Muscle of leg (tissue), 11 donors: Measurements from ENCODE around the gene DENND4A. TPM values are rescaled to one million over a fixed set of nuclear protein-coding genes. Genes with fewer than 3 reads are reported as not detected.
"Not testable (repeated sequence)": the region's sequence is repeated elsewhere in the genome, so short reads cannot be mapped to it uniquely, and the experiment has no call there.

Experiments used
- DNase-seq: peaks from one replicate; pipeline ENCODE4 v3.0.0; 2013
- H3K27ac ChIP-seq: one replicate; pipeline ENCODE4 v1.5.1; 2013; ENCODE audit warnings: mild to moderate bottlenecking, low read length, control low read depth
- H3K27me3 ChIP-seq: one replicate; pipeline ENCODE4 v1.6.1; 2013; ENCODE audit warnings: low read length; ENCODE audit not compliant: control insufficient read depth, insufficient read depth
- H3K36me3 ChIP-seq: one replicate; pipeline ENCODE4 v1.6.1; 2013; ENCODE audit warnings: low read length; ENCODE audit not compliant: control insufficient read depth, insufficient read depth
- H3K4me1 ChIP-seq: one replicate; pipeline ENCODE4 v1.6.1; 2013; ENCODE audit warnings: low read length; ENCODE audit not compliant: control insufficient read depth, insufficient read depth
- H3K4me3 ChIP-seq: one replicate; pipeline ENCODE4 v1.5.1; 2013; ENCODE audit warnings: low read length, control low read depth
- H3K9me3 ChIP-seq: replicated peaks from 2 replicates; pipeline ENCODE4 v1.6.1; 2013; ENCODE audit warnings: low read depth, low read length; ENCODE audit not compliant: control insufficient read depth
- WGBS: methylation state at CpG from one replicate; pipeline ENCODE4 v1.1.5; 2013; ENCODE audit warnings: missing lambda C conversion rate; ENCODE audit not compliant: insufficient coverage; 5-methylcytosine and 5-hydroxymethylcytosine counted together
- polyA plus RNA-seq, 8 donors: library from polyadenylated mRNA; unstranded; fragments of 120-200 nt; gene quantifications; one replicate each; pipeline versions ENCODE4 v1.2.1 to v1.2.3, GENCODE V29; 2013; ENCODE audit warnings: inconsistent platforms in 1 of 8, low replicate concordance in 1 of 8; ENCODE audit not compliant: insufficient read length in 8 of 8, insufficient read depth in 1 of 8
- total RNA-seq: library from RNA; stranded (reverse); fragments of 120-200 nt; gene quantifications from one replicate; pipeline ENCODE4 v1.2.4, GENCODE V29; 2013

Gene DENND4A
- total and polyA plus RNA-seq, 9 donors: 8.6 to 19.5 (median 11.5) TPM

DNA sequence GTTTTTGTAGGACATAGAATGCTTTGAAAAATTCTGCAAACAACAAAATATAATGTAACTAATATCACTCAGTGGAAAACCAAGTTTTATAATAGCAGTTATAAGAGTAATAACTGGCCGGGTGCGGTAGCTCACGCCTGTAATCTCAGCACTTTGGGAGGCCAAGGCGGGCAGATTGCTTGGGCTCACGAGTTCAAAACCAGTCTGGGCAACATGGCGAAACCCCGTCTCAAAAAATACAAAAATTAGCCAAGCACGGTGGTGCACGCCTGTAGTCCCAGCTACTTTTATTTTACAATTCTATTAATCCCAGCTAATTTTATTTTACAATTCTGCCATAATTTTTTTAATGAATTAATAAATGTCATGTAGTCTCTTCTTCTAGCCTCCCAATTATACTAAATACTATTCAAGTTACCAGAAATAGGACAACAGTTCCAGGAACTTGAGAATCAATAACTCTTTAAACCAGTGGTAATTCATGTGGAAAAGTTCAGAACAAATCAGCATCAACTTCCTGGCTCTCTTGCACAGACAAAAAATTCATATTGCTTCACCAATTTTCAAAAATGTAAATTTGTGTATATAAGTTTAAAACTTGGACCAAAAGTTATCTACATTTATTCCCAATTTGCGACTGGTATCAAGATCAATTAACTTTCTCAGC is 2.2 kb downstream of the DENND4A start:
- Histone ChIP-seq H3K27me3 (no peaks in the 10 kb centered on the region), H3K9me3 (no peaks in the 10 kb centered on the region), H3K27ac (no peak overlapping the region), H3K36me3 (no peaks in the 10 kb centered on the region), H3K4me3 (no peak overlapping the region), H3K4me1 (peaks cover 13% of the 10 kb centered on the region)
- WGBS: 86% methylated on average over 7 of the region's 10 CpGs
- DNase-seq: peak; percentile 30

DNA sequence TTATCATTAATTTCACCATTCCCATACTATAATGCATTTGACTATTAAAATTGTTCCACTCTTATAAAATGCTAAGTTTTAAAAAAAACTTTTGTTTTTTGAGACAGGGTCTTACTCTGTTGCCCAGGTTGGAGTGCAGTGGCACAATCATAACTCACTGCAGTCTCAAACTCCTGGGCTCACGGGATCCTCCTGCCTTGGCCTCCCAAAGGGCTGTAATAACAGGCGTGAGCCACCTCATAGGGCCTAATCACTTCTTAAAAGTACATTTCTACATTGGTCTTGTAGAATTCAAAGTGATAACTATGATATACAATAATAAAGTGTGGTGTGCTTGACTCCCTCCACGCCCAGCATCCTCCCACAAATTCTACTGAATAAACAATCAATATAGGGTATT is 3.0 kb downstream of the DENND4A start:
- H3K27me3 ChIP-seq: no peaks in the 10 kb centered on the region
- H3K4me1 ChIP-seq: peaks cover 13% of the 10 kb centered on the region
- no peaks in the 10 kb centered on the region for H3K9me3 ChIP-seq
- H3K27ac ChIP-seq: no peak overlapping the region
- no peak overlapping the region for H3K4me3 ChIP-seq
- peaks cover 2% of the 10 kb centered on the region for H3K36me3 ChIP-seq
- no peak for DNase-seq
- no CpG with 5 or more reads among the region's 3 CpGs for WGBS

DNA sequence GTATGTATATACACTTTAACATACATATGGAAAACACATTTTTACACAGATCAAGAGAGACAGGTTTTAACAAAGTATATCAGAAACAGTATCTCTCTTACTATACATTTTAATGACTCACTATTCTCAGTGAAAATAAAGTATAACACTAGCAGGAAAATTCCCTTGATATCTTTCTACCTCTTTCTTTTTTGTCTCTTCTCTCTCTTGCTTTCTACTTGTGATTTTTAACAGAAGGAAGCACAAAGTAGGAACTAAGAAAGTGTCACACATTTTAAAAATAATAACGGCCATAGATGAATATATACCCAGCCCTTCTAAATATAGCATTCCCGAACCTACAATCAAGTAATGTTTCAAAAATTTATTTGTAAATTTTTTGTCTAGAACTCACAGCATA is 4.8 kb downstream of the DENND4A start:
- Histone ChIP-seq H3K36me3 (peaks cover 2% of the 10 kb centered on the region), H3K4me3 (no peak overlapping the region), H3K9me3 (no peaks in the 10 kb centered on the region), H3K4me1 (peaks cover 6% of the 10 kb centered on the region), H3K27ac (no peak overlapping the region), H3K27me3 (no peaks in the 10 kb centered on the region)
- DNase-seq: no peak
- no CpG with 5 or more reads among the region's 2 CpGs for WGBS

DNA sequence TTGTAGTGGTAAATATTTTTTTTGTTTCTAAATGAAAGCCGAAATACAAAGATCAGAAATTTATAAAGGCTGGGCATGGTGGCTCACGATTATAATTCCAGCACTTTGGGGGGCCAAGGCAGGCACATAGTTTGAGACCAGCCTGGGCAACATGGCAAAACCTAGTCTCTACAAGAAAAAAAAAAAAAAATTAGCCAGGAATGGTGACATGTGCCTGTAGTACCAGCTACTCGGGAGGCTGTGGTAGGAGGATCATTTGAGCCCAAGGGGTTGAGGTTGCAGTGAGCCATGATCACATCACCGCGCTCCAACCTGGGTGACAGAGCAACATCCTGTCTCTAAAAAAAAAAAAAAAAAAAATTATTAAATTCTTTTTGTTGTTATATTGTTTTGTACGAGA is 6.9 kb downstream of the DENND4A start:
- H3K27me3 ChIP-seq: no peaks in the 10 kb centered on the region
- no peaks in the 10 kb centered on the region for H3K4me1 ChIP-seq

DNA sequence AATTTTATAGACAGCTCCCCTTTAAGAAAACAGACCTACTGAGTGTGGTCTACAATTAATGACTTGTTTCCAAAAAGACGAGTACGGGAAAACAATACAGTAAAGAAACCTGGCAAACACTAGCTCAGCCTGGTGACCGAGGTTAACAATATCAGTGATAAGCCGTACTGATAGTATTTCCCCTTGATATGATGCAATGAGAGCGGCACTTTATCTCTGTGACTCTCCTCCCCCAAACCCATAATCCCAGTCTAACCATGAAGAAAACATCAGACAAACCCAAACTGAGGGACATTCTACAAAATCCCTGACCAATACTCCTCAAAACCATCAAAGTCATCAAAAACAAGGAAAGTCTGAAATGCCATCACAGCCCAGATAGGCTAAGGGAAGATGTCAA is 8.2 kb downstream of the DENND4A start:
- DNase-seq: no peak
- H3K36me3 ChIP-seq: peaks cover 2% of the 10 kb centered on the region
- no peak overlapping the region for H3K4me3 ChIP-seq
- no peak overlapping the region for H3K27ac ChIP-seq
- no peaks in the 10 kb centered on the region for H3K27me3 ChIP-seq
- WGBS: 82% methylated on average over 2 of the region's 5 CpGs
- H3K4me1 ChIP-seq: no peaks in the 10 kb centered on the region
- H3K9me3 ChIP-seq: no peaks in the 10 kb centered on the region

More for the DNA sequence above, 6.9 kb downstream of the DENND4A start:
- 95% methylated on average over 2 of the region's 6 CpGs for WGBS
- no peak overlapping the region for H3K27ac ChIP-seq
- no peak overlapping the region for H3K4me3 ChIP-seq
- H3K36me3 ChIP-seq: peaks cover 2% of the 10 kb centered on the region
- DNase-seq: no peak
- no peaks in the 10 kb centered on the region for H3K9me3 ChIP-seq

DNA sequence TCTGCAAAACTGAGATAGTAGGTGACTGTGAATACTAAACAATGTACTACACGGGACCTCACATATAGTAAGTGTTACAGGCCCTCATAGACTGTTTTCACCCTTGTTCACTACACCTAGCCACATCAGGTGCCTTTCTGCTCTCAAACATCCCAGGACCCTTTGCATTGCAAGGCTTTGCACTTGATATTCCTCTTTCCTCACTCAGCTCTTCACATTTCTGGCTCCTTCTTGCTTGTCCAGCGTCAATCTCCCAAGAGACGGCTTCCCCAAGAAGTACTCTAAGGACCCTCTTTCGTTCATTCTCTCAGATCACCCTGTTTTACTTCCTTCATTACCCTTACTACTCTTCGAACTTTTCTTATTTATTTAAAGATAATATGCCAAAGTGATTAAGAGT is 10.0 kb downstream of the DENND4A start:
- Histone ChIP-seq H3K36me3 (peaks cover 2% of the 10 kb centered on the region), H3K4me3 (no peak overlapping the region), H3K4me1 (no peaks in the 10 kb centered on the region), H3K9me3 (no peaks in the 10 kb centered on the region), H3K27ac (no peak overlapping the region), H3K27me3 (no peaks in the 10 kb centered on the region)
- WGBS: 93% methylated on average over 3 of the region's 5 CpGs
- DNase-seq: no peak

DNA sequence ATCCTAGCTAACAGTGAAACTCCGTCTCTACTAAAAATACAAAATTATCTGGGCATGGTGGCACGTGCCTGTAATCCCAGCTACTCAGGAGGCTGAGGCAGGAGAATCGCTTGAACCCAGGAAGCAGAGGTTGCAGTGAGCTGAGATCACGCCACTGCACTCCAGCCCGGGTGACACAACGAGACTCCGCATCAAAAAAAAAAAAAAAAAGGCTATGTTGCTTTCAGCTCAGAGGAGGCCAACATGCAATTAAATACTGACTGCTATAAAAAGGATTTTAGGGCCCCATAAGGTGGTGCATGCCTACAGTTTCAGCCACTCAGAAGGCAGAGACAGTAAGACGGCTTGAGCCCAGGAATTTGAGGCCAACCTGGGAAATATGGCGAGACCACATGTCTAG is 13.4 kb downstream of the DENND4A start:
- not testable (repeated sequence) for H3K27me3 ChIP-seq, H3K4me1 ChIP-seq, H3K4me3 ChIP-seq, H3K9me3 ChIP-seq, DNase-seq, H3K27ac ChIP-seq, H3K36me3 ChIP-seq
- WGBS: no CpG with 5 or more reads among the region's 9 CpGs

DNA sequence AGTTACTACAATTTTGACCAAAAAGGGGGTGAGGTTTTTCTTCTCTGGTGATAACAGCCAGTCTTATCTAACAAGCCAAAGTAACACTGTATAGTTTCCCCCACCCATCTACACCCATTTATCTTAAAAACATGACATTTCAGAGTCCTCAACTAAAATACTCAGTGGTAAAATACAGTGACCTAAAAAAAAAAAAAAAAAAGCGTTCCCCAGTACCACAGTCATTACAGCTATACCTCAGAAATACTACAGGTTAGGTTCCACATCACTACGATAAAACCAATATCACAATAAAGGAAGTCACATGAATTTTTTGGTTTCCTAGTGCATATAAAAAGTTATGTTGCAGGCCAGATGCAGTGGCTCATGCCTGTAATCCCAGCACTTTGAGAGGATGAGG is 13.8 kb downstream of the DENND4A start:
- Histone ChIP-seq H3K4me3 (no peak overlapping the region), H3K36me3 (no peaks in the 10 kb centered on the region), H3K27ac (no peak overlapping the region), H3K9me3 (no peaks in the 10 kb centered on the region), H3K4me1 (no peaks in the 10 kb centered on the region), H3K27me3 (no peaks in the 10 kb centered on the region)
- DNase-seq: no peak
- no CpG with 5 or more reads among the region's 2 CpGs for WGBS

DNA sequence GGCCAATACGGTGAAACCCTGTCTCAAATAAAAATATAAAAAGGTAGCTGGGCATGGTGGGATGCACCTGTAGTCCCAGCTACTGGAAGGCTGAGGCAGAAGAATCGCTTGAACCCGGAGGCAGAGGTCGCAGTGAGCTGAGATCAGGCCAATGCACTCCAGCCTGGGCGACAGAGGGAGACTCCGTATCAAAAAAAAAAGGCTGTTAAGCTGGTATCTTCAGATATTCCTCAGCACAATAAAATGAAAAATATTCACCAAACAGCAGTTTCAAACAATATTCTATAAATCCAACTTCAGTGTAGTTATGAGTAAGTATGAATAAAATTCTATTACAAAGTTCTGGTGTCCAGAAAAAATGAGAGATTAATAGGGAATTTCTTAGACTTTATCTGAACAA is 14.2 kb downstream of the DENND4A start:
- WGBS: 95% methylated on average over 4 of the region's 6 CpGs
- no peak overlapping the region for H3K27ac ChIP-seq
- no peaks in the 10 kb centered on the region for H3K4me1 ChIP-seq
- no peak for DNase-seq
- H3K27me3 ChIP-seq: no peaks in the 10 kb centered on the region
- H3K36me3 ChIP-seq: no peaks in the 10 kb centered on the region
- H3K4me3 ChIP-seq: no peak overlapping the region
- H3K9me3 ChIP-seq: no peaks in the 10 kb centered on the region

DNA sequence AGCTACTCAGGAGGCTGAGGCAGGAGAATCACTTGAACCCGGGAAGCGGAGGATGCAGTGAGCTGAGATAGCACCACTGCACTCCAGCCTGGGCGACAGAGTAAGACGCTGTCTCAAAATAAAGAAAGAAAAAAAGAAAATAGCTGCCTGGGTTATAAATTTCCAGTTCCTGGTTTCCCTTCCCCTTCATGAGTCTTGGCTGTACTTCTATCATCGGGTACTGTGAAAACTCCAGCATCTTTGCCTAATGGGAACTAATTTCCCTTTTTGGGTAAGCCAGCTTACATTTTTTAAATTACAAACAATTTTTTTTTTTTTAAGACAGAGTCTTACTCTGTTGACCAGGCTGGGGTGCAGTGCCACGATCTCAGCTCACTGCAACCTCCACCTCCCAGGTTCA is 15.0 kb downstream of the DENND4A start:
- Histone ChIP-seq H3K27me3 (no peaks in the 10 kb centered on the region), H3K9me3 (no peaks in the 10 kb centered on the region), H3K4me3 (no peak overlapping the region), H3K4me1 (no peaks in the 10 kb centered on the region), H3K36me3 (no peaks in the 10 kb centered on the region), H3K27ac (no peak overlapping the region)
- peak; percentile 53 for DNase-seq
- WGBS: no CpG with 5 or more reads among the region's 6 CpGs
